ENCODE results near the gene ESR1.

ESR1 gene

DNA sequence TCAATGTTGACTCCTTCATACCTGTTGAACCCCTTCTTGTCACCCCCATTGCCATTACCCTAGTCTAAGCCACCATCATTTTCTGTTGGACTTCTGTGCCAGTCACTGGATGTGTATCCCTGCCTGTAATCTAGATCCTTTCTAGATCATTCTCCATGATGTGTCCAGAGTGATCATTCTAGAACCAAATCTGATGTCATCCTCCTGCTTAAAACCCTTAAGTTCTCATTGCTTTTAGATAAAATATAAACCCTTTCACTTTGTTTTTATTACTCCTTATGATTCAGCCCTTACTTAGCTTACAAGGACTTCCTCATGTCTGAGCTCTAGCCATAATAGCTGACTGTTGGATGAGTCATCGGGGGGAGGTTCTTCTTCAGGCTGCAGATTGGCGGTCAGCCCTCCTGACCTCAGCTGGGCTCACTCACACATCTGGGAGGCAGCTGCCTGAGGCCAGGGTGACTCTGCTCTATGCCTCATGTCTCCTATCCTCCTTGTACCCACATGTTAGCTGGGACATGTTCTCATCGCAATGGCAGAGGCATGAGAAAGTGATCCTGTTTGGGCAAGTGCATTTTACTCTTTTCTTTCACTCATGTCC is 287.6 kb downstream of the ESR1 start:
- no peak for DNase-seq (ENCODE audit: low read depth in 2 of 2)

DNA sequence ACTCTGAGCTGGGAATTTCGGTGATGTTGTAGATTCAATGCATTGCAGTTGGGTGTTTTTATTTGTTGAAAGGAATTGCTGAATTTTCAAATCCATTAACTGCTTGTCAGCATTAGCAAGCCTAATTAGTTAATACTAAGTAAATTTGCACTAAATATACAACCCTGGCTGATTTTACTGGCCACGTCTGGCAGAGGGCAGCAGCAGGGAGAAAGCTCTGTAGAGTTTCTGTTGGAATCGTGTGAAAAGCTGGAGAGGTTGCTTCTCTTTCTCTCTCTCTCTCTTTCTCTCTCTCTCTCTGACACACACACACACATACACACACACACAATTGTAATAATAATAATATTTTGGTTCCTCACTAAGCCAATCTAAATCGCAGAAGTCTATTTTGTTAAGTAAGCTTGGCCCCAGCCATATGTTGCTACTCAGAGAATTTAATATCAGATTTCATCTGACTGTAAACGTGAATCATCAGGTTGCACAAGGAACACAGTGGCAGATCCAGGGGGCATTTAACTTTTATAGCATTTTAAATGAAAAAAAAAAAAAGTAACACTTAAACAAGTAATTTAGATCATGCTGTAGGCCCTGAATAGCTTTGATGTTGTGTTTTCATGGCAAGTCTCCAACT is 289.5 kb downstream of the ESR1 start:
- no peak for DNase-seq (ENCODE audit: low read depth in 2 of 2)

DNA sequence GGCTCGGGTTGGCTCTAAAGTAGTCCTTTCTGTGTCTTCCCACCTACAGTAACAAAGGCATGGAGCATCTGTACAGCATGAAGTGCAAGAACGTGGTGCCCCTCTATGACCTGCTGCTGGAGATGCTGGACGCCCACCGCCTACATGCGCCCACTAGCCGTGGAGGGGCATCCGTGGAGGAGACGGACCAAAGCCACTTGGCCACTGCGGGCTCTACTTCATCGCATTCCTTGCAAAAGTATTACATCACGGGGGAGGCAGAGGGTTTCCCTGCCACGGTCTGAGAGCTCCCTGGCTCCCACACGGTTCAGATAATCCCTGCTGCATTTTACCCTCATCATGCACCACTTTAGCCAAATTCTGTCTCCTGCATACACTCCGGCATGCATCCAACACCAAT is 291.2 kb downstream of the ESR1 start:
- DNase-seq (ENCODE audit: low read depth in 2 of 2) = no peak

DNA sequence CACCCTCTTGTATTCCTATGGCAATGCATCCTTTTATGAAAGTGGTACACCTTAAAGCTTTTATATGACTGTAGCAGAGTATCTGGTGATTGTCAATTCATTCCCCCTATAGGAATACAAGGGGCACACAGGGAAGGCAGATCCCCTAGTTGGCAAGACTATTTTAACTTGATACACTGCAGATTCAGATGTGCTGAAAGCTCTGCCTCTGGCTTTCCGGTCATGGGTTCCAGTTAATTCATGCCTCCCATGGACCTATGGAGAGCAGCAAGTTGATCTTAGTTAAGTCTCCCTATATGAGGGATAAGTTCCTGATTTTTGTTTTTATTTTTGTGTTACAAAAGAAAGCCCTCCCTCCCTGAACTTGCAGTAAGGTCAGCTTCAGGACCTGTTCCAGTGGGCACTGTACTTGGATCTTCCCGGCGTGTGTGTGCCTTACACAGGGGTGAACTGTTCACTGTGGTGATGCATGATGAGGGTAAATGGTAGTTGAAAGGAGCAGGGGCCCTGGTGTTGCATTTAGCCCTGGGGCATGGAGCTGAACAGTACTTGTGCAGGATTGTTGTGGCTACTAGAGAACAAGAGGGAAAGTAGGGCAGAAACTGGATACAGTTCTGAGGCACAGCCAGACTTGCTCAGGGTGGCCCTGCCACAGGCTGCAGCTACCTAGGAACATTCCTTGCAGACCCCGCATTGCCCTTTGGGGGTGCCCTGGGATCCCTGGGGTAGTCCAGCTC is 292.1 kb downstream of the ESR1 start:
- no peak for DNase-seq (ENCODE audit: low read depth in 2 of 2)

DNA sequence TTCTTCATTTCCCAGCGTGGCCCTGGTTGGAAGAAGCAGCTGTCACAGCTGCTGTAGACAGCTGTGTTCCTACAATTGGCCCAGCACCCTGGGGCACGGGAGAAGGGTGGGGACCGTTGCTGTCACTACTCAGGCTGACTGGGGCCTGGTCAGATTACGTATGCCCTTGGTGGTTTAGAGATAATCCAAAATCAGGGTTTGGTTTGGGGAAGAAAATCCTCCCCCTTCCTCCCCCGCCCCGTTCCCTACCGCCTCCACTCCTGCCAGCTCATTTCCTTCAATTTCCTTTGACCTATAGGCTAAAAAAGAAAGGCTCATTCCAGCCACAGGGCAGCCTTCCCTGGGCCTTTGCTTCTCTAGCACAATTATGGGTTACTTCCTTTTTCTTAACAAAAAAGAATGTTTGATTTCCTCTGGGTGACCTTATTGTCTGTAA is 292.7 kb downstream of the ESR1 start:
- no peak for DNase-seq (ENCODE audit: low read depth in 2 of 2)

DNA sequence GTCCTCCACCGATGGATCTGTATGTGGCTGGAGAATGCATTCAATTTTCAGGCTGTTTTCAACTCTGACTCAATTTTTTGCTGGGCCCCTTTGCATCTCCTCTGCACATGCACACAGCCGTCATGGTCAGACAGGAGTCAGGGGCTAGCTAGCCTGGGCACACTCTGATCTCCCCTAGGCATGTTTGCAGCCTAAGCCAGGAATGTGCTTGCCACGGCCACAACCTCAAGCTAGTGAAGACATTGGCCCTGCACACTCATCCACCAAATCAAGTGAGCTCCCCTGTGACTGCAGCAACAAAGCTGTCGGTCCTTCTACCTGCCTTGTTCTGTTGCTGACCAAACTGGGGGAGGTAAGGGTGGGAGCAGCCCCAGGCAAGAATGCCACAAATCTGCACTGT is 300.5 kb downstream of the ESR1 start:
- no peak for DNase-seq (ENCODE audit: low read depth in 2 of 2)

DNA sequence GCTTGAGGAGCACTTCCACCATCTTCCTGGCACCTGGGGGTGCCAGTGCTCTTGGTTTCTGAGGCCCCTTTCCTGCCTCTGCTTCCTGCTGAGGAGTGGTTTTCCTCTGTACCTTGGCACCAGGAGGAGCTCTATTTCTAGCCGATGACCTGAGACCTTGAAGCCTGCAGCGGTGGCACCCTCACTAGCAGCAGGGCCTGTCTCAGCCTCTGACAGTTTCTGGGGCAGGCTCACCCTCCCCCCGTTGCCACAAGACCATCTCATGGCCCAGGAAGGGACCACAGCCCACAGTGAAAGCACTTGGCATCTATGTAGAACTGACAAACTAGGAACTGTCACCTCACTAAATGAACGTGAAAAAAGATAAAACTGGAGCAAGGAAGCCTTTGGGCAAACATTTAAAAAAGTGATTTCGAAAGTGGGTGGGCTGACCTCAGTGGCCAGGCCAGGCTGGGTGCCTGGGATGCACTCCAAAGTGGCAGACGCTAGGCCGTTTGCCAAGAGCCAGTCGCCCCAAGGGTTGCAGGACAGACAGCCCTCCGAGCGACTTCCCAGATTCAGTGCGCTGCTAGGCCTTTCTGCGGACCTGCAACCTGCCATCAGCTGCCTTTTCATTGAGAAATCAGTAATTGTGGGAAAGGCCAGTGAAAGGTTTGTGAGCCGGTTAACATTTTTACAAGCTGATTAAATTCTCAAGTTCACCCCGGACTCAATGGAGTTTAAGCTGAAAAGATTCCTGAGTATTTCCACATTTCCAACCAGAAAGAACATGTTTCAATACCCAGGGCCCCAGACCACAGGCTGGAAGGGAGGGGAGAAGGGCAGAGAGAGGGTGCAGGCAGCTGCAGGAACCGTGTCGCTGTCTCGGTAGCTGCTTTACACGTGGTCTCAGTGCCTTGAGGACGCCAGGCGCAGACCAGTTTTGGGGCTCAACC is 303.7 kb downstream of the ESR1 start:
- no peak for DNase-seq (ENCODE audit: low read depth in 2 of 2)

DNA sequence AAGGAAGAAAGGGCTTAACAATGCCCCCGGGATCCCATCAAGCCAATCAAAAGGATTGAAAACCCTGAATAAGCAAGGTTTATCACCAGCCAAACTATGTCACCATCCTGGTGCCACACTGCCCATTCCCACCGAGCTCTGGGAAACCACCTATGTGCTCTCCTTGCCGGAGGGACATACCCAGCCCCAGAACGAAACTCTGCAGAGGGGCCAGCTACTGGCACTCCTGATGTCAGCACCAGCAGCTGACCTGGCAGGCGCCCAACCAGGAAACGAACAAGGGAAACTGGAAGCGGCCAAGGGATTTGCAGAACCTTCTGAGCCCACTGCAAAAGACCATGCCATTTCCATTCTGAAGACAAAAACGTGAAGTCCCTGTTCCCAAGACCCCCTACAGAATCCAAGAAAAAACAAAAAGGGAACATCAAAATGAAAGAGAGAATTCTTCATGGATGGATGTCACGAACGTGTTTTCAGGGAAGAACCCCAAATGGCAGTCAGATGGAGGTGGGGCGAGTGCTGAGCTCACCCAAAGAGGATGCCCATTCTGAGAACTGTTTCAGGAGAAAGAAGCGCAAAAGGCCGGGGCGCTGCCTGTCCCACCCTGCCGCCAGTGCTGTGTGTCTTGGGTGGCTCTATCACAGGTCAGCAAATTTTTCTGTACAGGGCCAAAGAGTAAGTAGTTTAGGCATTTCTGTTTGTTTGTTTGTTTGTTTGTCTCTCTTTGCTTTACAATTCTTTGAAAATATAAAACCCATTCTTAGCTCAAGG is 305.2 kb downstream of the ESR1 start:
- DNase-seq (ENCODE audit: low read depth in 2 of 2) = no peak

DNA sequence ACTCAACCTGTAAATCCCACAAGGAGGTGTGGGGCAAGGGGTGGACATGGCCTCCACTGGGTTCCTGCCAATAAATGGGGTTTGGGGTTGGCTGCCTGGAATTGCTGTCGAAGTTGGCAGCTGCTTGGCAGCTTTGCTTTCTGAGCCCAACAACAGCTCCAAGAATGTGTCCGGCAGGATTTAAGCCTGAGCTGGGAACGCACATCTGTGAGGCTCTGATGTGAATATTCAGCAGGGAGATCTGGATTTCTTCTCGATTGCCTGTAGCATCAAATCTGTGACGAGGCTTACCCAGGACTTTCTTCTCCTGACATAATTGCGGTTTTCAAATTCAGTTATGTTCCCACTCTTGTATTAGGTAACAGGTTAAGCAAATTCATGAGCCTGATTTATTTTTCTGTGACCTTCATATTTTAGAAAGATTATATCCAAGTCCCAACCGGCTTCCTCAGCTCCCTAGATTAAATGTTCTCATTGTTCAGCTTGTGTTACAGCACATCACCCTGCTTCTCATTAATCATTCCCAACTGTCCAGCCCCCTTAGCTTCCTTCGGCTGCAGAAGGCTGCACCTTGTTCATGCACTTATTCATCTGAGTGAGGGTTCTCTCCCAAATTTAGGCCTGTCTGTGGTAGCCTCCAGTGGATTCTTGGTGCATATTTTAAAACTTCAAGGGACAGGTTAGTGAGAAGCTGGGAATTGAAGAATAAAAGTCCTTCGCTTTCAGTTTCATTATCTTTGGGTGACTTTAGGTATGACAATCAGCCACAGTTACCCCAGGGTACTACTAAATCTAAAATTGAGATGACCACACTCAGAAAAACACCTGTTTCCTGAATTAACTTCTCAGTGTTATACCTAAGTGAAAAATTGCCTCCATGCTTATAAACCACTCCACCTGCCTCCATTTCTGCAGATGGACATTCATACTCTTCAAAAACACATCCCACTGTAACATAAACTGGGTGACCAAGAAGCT is 310.0 kb downstream of the ESR1 start:
- DNase-seq (ENCODE audit: low read depth in 2 of 2) = no peak

DNA sequence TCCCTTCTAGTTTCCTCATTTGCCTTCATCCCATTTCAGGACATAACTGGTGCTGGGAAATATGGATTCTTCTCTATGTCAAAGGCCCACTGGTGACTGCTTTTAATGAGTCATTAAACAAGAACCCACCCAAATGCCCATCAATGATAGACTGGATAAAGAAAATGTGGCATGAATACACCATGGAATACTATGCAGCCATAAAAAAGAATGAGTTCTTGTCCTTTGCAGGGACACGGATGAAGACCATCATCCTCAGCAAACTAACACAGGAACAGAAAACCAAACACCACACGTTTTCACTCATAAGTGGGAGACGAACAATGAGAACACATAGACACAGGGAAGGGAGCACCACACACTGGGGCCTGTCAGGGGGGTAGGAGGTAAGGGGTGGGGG is 310.7 kb downstream of the ESR1 start:
- no peak for DNase-seq (ENCODE audit: low read depth in 2 of 2)

DNA sequence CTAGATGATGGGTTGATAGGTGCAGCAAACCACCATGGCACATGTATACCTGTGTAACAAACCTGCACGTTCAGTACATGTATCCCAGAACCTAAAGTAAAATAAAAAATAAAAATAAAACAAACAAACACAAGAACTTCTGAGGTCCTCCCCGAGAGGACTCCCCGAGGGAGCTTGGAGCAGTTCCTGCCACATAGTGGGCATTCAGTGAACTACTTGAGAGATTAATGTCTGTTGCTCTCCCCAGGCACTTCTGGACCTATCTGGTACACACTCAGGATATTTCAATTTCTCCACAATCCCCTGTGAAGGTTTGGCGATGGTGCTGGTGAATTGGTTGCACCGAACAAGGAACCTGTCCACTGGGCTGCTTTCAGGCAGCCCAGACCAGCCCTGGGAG is 311.2 kb downstream of the ESR1 start:
- no peak for DNase-seq (ENCODE audit: low read depth in 2 of 2)

DNA sequence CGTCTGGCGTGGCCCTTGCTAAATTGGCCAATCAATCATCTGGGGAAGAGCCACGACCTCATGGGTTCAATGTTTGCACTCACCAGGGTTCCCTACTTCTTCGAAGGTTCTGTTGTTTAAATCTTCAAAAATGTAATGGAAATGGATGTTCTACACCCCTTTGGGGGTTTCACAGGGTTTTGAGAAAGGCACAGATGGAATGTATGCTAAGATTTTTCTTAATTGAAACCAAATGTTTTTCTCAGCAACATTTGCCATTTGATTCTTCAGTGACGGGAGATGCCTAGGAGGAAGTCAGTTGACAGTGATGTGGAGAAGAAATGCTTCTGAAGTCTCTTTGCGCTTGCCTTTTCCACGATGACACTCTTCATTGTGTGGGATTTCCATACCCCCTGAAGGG is 312.3 kb downstream of the ESR1 start:
- DNase-seq (ENCODE audit: low read depth in 2 of 2) = no peak

DNA sequence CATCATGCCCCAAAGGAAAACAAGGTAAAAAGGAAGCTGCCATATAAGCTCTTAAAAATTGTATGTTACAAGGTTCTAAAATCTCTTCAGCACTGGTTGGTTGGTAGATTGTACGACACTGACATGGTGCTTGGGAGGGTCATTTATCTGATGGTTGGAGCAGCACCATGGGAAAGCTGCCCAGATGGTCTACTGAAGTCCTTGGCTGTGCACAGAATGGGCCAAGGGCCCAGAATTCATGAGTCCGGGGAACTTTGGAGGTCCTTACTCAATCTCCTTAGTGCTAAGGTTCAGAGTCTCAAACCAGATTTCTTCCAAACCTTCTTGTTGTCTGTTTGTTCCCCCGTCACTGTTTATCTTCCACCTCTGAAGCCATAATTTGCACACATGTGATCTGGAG is 314.4 kb downstream of the ESR1 start:
- no peak for DNase-seq (ENCODE audit: low read depth in 2 of 2)

DNA sequence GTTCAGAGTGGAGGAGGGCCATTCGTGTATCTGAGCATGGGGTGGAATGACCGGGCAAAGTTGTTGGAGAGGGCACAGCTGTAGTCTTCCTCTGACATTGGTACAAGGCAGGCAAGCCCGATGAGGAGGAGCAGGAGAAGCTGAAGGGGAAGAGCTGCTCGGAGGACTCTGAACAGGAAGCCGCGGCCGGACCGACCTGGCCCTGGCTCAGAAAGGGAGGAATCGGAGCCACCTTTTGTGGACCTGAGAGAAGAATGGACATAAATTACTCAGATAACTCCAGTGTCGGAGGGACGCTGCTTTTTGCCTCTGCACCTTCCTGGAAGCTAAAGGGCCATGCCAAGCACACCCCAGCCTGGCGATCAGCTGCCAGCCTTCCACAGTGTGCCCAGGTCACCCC is 315.0 kb downstream of the ESR1 start:
- no peak for DNase-seq (ENCODE audit: low read depth in 2 of 2)

DNA sequence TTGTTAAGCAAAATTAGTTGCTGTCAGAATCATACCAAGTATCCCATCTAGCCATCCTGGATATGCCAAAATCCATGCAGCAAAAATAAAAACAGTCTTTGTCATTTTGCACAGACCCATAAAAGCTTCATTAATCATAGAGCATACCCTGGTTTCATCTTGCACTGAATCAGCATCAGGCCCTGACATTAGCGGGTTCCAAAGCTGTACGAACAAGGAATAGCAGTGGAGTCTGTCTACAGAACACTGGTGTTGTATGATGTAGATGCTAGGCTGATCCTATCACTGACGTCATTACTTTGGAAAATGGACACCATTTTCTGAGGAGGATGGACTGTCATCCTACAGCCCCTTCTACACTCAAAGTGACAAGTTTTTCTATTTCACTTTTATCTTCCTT is 315.6 kb downstream of the ESR1 start:
- no peak for DNase-seq (ENCODE audit: low read depth in 2 of 2)

DNA sequence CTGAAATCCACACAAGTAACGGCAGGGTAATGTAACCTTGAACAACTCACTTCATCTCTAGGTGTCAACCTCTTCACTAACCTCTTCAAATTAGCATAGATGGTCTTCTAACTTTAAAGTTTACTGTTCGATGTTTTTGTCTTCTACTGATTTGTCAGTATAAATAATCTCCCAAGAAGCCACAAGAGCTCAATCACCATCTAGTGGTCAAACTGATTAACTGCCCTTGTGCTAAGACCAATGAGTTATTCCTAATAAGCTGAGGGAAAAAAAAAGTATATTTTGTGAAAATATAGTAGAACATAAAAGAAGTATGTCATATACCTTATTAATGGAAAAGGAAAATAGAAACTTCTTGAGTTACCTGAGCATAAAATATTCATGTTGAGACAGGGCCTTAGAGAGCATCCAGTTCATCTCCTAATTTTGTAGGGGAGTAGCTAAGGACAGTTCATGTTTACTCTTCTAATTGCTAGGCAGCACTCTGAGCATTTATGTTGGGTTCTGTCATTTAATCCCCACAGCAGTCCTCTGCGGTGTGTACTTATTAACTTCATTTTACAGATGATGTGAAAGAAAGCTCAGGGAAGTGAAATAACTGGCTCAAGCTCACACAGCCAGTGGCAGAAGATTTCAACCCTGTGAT is 317.1 kb downstream of the ESR1 start:
- DNase-seq (ENCODE audit: low read depth in 2 of 2) = no peak

DNA sequence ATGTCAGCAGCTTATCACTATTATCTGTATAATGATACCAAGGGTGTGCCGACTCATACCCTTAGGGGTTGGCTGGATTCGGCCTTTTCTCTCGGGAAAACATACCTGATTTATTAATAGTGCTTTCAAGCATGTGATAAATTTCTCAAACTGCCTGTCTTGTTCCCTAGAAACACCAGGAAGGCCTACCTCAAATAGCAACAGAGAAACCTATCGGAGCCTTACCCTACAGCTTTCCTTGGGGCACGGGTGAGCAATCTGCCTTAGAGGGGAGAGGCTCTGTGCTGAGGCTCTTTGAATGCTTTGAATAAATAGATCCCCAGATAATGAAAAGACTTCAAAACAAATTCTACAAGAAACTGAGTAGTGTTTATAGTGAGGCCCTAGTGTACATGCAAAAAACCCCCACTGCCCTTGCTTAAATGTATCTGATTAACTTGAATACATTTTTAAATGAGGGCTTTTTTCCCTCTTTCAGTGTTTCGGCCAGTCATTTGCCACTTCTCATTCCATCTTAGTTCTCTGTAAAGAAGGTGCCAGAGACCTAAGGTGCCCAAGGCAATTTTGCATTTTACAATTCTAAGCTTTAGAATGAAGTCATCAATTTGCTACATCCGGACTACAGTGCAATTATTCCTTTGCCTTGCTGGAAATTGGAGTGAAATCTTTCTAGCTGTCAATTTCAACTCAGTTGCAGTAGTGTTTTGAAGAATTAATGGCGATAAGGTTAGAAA is 320.1 kb downstream of the ESR1 start:
- no peak for DNase-seq (ENCODE audit: low read depth in 2 of 2)

DNA sequence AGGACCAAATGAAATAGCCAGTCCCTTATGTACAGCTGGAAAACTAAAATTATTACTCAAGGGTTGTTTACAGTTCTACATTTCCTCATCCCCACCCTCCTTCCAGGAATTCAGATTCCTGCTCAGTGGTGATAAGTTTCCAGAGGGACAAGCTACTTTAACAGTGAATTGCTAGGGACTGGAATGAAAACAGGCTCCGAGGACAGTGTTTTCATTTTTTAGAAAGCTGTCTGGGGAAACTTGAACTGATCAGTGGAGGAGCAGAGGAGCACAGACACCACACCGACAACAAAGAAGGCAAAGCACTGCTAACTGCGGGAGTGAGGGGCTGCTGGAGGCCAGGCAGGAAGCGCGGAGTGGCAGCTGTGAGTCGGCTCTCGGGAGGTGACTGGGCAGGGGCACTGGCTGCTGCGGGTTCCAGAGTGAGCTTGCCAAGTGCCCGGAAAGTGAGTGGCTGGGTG is 322.2 kb downstream of the ESR1 start:
- no peak for DNase-seq (ENCODE audit: low read depth in 2 of 2)

DNA sequence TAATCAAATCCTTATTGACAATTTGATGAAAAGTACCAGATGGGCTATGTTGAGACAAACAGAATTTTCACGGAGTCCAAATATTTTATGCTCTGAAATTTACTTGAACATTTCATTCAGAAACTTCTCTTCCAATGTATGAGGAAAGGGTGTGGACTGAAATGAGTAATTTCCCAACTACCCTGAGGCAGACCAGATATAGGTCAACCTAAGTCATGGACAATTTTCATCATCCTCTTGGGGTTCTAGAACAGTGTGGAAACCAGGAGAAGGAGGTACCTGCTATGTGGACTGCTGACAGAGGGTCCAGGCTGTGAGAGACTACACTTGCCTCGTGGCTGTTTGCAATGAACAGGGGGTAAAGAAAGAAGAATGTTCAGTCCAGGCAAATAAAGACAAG is 323.0 kb downstream of the ESR1 start:
- DNase-seq (ENCODE audit: low read depth in 2 of 2) = no peak
